Measurements from ENCODE around the gene FASN. TPM values are rescaled to one million over a fixed set of nuclear protein-coding genes. Genes with fewer than 3 reads are reported as not detected.

Gene FASN
- total and polyA plus RNA-seq, 2 of the 13 experiments (the other 11 are each of a cell fraction or from before 2014, with no cell fraction given) = 51.7 to 101 TPM

DNA sequence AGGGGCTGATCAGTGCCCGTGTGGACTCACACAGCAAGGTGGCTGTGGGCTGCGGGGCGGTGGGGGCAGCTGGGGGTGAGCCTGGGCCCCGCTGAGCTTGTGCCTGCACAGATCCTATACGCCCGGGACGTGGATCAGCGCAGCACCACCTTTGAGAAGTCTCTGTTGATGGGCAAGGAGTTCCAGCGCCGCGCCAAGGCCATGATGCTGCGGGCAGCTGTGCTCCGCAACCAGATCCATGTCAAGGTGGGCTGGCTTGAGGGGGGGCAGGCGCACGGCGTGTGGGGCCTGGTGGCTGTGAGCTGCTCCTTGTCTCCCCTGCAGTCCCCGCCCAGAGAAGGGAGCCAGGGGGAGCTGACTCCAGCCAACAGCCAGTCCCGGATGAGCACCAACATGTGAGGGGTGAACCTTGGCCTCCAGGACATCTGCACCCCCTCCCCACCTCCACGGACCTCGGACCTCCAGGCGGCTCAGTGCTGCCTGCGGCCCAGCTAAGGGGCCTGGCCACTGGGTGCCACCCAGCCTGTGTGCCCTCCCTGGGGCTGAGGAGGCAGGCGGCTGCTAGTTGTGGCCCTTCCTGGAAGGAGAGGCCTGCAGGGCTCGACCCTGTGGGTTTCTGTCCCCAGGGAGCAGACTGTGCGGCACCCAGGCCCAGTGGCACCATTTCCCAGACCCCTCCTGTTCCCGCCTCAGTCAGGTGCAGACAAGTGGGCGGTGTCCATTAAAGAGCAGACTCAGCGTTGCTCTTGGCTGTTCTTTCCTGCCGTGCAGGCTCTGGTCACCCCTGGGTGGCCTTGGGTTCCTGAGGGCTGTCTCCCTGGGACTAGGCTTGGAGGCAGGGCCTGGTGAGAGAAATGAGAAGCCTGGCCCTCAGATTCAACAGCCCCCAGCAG lies 41.1 kb downstream of the FASN start (continued):
- TF ChIP-seq, protein P1, sequence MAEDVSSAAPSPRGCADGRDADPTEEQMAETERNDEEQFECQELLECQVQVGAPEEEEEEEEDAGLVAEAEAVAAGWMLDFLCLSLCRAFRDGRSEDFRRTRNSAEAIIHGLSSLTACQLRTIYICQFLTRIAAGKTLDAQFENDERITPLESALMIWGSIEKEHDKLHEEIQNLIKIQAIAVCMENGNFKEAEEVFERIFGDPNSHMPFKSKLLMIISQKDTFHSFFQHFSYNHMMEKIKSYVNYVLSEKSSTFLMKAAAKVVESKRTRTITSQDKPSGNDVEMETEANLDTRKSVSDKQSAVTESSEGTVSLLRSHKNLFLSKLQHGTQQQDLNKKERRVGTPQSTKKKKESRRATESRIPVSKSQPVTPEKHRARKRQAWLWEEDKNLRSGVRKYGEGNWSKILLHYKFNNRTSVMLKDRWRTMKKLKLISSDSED (CRISPR knock-in tag; IDR thresholded peaks at IDR 0.05) = no peak
- TF ChIP-seq PRPF4 (IDR thresholded peaks at IDR 0.05; ENCODE audit: low read depth, low read length, poor library complexity, severe bottlenecking) = no peak
- TF ChIP-seq ZNF205 (CRISPR knock-in tag; IDR thresholded peaks at IDR 0.05) = peak; percentile 78
- 0 out of 2 replicates have a peak, but pooled peaks have one; percentile 63 for TF ChIP-seq ZNF430 (CRISPR knock-in tag; IDR thresholded peaks at IDR 0.05)
- 0 out of 2 replicates have a peak, but pooled peaks have one; percentile 33 for TF ChIP-seq ZBTB39 (CRISPR knock-in tag; IDR thresholded peaks at IDR 0.05)
- TF ChIP-seq PATZ1 (CRISPR knock-in tag; IDR thresholded peaks at IDR 0.05) = peak; percentile 88
- no peak; the same call in 1 of the 2 replicates for TF ChIP-seq ZNF414 (CRISPR knock-in tag; IDR thresholded peaks at IDR 0.05)
- TF ChIP-seq, protein P2, sequence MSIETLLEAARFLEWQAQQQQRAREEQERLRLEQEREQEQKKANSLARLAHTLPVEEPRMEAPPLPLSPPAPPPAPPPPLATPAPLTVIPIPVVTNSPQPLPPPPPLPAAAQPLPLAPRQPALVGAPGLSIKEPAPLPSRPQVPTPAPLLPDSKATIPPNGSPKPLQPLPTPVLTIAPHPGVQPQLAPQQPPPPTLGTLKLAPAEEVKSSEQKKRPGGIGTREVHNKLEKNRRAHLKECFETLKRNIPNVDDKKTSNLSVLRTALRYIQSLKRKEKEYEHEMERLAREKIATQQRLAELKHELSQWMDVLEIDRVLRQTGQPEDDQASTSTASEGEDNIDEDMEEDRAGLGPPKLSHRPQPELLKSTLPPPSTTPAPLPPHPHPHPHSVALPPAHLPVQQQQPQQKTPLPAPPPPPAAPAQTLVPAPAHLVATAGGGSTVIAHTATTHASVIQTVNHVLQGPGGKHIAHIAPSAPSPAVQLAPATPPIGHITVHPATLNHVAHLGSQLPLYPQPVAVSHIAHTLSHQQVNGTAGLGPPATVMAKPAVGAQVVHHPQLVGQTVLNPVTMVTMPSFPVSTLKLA (IDR thresholded peaks at IDR 0.05) = no peak
- TF ChIP-seq ZFP41 (CRISPR knock-in tag; IDR thresholded peaks at IDR 0.05; ENCODE audit: borderline replicate concordance) = 0 out of 2 replicates have a peak, but pooled peaks have one; percentile 4
- TF ChIP-seq, protein P3, sequence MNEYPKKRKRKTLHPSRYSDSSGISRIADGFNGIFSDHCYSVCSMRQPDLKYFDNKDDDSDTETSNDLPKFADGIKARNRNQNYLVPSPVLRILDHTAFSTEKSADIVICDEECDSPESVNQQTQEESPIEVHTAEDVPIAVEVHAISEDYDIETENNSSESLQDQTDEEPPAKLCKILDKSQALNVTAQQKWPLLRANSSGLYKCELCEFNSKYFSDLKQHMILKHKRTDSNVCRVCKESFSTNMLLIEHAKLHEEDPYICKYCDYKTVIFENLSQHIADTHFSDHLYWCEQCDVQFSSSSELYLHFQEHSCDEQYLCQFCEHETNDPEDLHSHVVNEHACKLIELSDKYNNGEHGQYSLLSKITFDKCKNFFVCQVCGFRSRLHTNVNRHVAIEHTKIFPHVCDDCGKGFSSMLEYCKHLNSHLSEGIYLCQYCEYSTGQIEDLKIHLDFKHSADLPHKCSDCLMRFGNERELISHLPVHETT (CRISPR knock-in tag; conservative IDR thresholded peaks at IDR 0.05) = 0 out of 2 replicates have a peak, but pooled peaks have one; percentile 43
- TF ChIP-seq, protein P4, sequence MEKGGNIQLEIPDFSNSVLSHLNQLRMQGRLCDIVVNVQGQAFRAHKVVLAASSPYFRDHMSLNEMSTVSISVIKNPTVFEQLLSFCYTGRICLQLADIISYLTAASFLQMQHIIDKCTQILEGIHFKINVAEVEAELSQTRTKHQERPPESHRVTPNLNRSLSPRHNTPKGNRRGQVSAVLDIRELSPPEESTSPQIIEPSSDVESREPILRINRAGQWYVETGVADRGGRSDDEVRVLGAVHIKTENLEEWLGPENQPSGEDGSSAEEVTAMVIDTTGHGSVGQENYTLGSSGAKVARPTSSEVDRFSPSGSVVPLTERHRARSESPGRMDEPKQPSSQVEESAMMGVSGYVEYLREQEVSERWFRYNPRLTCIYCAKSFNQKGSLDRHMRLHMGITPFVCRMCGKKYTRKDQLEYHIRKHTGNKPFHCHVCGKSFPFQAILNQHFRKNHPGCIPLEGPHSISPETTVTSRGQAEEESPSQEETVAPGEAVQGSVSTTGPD (CRISPR knock-in tag; IDR thresholded peaks at IDR 0.05) = 0 out of 2 replicates have a peak, but pooled peaks have one; percentile 15
- TF ChIP-seq ZNF276 (CRISPR knock-in tag; IDR thresholded peaks at IDR 0.05; ENCODE audit: low read depth) = no peak

All from HepG2 (cell line).